ENCODE data around the gene GRB10.

- TF ChIP-seq CTCF (IDR thresholded peaks at IDR 0.05) (no peak), POLR2A (IDR thresholded peaks at IDR 0.05) (no peak)
These were observed 13.9 kb downstream of the GRB10 start for GRCh38 chr7:50768485-50769474.
